LNCAP (cell line): Measurements from ENCODE around the gene C17orf75.

Experiments used
- CTCF ChIP-seq: fragments of 450-650 bp; IDR thresholded peaks from 2 replicates; pipeline ENCODE4 v1.5.1; 2017; ENCODE audit warnings: mild to moderate bottlenecking

The C17orf75 gene, protein sequence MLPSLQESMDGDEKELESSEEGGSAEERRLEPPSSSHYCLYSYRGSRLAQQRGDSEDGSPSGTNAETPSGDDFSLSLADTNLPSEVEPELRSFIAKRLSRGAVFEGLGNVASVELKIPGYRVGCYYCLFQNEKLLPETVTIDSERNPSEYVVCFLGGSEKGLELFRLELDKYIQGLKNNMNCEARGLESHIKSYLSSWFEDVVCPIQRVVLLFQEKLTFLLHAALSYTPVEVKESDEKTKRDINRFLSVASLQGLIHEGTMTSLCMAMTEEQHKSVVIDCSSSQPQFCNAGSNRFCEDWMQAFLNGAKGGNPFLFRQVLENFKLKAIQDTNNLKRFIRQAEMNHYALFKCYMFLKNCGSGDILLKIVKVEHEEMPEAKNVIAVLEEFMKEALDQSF

GRCh38 chr17:32341857-32342602 is at the start of gene C17orf75:
Gene C17orf75, minus strand, starts transcription at chr17:32342173. Its CDS starts 34 bp downstream, at chr17:32342139.
- no peak for TF ChIP-seq CTCF

DNA sequence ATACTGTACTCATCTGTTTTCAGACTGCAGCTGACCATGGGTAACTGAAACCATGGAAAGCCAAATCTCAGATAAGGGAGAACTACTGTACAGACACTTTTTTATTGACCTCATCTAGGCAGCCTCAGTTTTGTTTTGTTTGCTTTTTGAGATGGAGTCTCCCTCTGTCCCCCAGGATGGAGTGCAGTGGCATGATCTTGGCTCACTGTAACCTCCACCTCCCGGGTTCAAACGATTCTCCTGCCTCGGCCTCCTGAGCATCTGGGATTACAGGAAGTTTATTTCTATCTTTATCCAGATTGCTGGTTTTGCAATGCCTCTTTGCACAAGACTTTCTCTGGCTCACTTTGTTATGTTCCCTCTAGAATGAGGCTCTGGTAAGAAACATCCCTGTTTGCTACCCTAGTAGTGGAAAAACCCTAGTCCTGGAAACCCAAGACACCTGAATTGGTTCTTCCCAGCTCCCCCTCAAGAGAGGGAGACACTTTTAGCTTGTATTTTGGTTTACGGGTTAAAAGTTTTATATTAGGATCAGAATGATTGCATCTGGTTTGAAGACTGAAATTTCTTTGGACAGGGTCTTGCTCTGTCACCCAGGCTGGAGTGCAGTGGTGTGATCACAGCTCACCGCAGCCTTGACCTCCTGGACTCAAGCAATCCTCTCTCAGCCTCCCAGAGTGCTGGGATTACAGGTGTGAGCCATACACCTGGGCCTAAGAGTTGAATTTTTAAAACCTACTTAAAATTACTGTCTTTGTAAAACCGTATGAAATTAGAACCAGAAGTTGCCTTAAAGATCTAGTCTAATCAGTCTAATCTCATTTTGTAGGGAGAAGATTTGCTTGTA is 46.9 kb upstream of the C17orf75 start:
- TF ChIP-seq CTCF: no peak

- no peak for TF ChIP-seq CTCF
Observed at GRCh38 chr17:32386844-32387243, 44.9 kb upstream of the C17orf75 start.

DNA sequence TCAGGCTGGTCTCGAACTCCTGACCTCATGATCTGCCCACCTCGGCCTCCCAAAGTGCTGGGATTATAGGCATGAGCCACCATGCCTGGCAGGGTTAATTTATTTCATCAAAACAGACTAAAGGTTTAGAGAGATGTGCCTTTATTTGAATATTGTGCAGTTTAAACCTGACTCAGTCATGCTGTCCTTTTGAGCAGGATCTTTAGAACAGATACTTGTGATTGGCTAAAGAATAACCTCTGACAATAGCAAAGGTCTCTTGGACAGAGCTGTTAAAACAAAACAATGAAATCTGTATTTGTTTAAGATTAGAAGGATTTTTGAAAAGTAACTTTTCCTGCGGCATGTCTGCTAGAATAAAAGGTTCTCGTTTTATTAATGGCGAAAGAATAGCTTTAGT is 44.0 kb upstream of the C17orf75 start:
- no peak for TF ChIP-seq CTCF

GRCh38 chr17:32385121-32385520 is 43.1 kb upstream of the C17orf75 start:
- no peak for TF ChIP-seq CTCF

- TF ChIP-seq CTCF: no peak
Observed at GRCh38 chr17:32383926-32384434, 42.0 kb upstream of the C17orf75 start.
